Measurements from ENCODE around the gene CLRN2. TPM values are rescaled to one million over a fixed set of nuclear protein-coding genes. Genes with fewer than 3 reads are reported as not detected.

CLRN2 gene
- total RNA-seq, 1 experiment from 2014 or later = not detected

GRCh38 chr4:17554568-17554967 is 39.6 kb downstream of the CLRN2 start:
- no peaks in the 10 kb centered on the region for H3K79me1 ChIP-seq (ENCODE audit: insufficient read depth, low read depth, low read length, poor library complexity, severe bottlenecking)
- no peak overlapping the region for H3K4me2 ChIP-seq (ENCODE audit: insufficient read depth, insufficient read length, low read length)
- H3K79me2 ChIP-seq (ENCODE audit: insufficient read depth, low read length) = no peaks in the 10 kb centered on the region
- H2BK15ac ChIP-seq (ENCODE audit: low read depth, low read length) = no peak overlapping the region
- no peak overlapping the region for H3K18ac ChIP-seq (ENCODE audit: insufficient read length, low read depth, low read length)
- no peak overlapping the region for H2AK5ac ChIP-seq (ENCODE audit: insufficient read length, low read length)
- no peaks in the 10 kb centered on the region for H3K9me3 ChIP-seq (ENCODE audit: control insufficient read depth, low read depth, low read length)
- no peaks in the 10 kb centered on the region for H3K9me3 Mint-ChIP-seq
- no peak overlapping the region for H3K27ac ChIP-seq (ENCODE audit: insufficient read length, low read depth, low read length)
- no peaks in the 10 kb centered on the region for H3K4me1 Mint-ChIP-seq
- no peak overlapping the region for H3T11ph ChIP-seq (ENCODE audit: low read length)
- no peak overlapping the region for H2AFZ ChIP-seq (ENCODE audit: low read length)
- no CpG with 5 or more reads among the region's 4 CpGs for WGBS (ENCODE audit: extremely low coverage, insufficient read length, low lambda C conversion rate)
- H3K4ac ChIP-seq (ENCODE audit: low read depth, low read length) = no peak overlapping the region
- H2BK12ac ChIP-seq (ENCODE audit: insufficient read length, low read depth, low read length) = no peak overlapping the region
- H2BK120ac ChIP-seq (ENCODE audit: low read depth, low read length, poor library complexity, severe bottlenecking) = no peak overlapping the region
- no peak overlapping the region for H3K27ac Mint-ChIP-seq
- no peak overlapping the region for H3K4me3 Mint-ChIP-seq
- no peak for DNase-seq
- no peak overlapping the region for H4K8ac ChIP-seq (replicated peaks; ENCODE audit: insufficient read length, low read depth, low read length)
- TF ChIP-seq CTCF (conservative IDR thresholded peaks at IDR 0.05) = no peak
- H2BK5ac ChIP-seq (ENCODE audit: insufficient read length, low read length) = no peak overlapping the region
- no peaks in the 10 kb centered on the region for H3K4me1 ChIP-seq (ENCODE audit: insufficient read depth, low read length)
- H3K9ac ChIP-seq (ENCODE audit: extremely low read depth, insufficient read length, low read length) = no peak overlapping the region
- no peak overlapping the region for H4K91ac ChIP-seq (ENCODE audit: insufficient read length, low read depth, low read length)
- H2BK20ac ChIP-seq (ENCODE audit: low read depth, low read length, poor library complexity, severe bottlenecking) = no peak overlapping the region
- H4K20me1 ChIP-seq (ENCODE audit: control insufficient read depth, insufficient read depth, insufficient read length) = no peaks in the 10 kb centered on the region
- peaks cover 24% of the 10 kb centered on the region for H3K27me3 Mint-ChIP-seq (ENCODE audit: low read depth)
- no peaks in the 10 kb centered on the region for H3K23me2 ChIP-seq (ENCODE audit: insufficient read length, low read depth, low read length, poor library complexity, severe bottlenecking)
- no peak overlapping the region for H4K5ac ChIP-seq (ENCODE audit: insufficient read length, low read depth, low read length)
- H3K14ac ChIP-seq (ENCODE audit: insufficient read depth, low read length) = no peak overlapping the region
- H3K56ac ChIP-seq (ENCODE audit: insufficient read length, low read depth, low read length) = no peak overlapping the region
- H3K27me3 ChIP-seq (ENCODE audit: insufficient read depth, low read length) = no peaks in the 10 kb centered on the region
- H3K36me3 Mint-ChIP-seq (ENCODE audit: insufficient read depth in 1 of 3, low read depth in 3 of 3) = no peaks in the 10 kb centered on the region
- no peak overlapping the region for H3K23ac ChIP-seq (ENCODE audit: insufficient read length, low read depth, low read length)

All from H9 (cell line).